GM12801 (cell line): ENCODE data around the gene GLUL.

Experiments
- TF ChIP-seq, protein P1 (sequence below): IDR thresholded peaks from one replicate; pipeline ENCODE4 v1.5.1; 2011; ENCODE audit warnings: control low read depth; ENCODE audit not compliant: insufficient read length; ENCODE audit errors: extremely low read depth

The GLUL gene

DNA sequence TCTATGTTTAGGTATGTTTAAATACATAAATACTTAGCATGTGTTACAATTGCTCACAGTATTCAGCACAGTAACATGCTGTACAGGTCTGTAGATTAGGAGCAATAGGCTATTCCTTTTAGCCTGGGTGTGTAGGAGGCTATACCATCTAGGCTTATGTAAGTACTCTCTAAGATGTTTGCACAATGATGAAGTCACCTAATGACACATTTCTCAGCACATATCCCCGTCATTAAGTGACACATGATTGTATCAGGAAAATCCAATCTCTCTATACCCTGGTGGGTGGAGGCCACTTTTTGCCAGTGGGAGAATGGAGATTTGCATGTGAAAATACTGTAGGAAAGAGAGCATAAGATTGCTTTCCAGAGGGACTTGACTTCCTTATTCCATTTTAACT is 14.4 kb upstream of the GLUL start:
- TF ChIP-seq, protein P1, sequence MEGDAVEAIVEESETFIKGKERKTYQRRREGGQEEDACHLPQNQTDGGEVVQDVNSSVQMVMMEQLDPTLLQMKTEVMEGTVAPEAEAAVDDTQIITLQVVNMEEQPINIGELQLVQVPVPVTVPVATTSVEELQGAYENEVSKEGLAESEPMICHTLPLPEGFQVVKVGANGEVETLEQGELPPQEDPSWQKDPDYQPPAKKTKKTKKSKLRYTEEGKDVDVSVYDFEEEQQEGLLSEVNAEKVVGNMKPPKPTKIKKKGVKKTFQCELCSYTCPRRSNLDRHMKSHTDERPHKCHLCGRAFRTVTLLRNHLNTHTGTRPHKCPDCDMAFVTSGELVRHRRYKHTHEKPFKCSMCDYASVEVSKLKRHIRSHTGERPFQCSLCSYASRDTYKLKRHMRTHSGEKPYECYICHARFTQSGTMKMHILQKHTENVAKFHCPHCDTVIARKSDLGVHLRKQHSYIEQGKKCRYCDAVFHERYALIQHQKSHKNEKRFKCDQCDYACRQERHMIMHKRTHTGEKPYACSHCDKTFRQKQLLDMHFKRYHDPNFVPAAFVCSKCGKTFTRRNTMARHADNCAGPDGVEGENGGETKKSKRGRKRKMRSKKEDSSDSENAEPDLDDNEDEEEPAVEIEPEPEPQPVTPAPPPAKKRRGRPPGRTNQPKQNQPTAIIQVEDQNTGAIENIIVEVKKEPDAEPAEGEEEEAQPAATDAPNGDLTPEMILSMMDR, result no peak

DNA sequence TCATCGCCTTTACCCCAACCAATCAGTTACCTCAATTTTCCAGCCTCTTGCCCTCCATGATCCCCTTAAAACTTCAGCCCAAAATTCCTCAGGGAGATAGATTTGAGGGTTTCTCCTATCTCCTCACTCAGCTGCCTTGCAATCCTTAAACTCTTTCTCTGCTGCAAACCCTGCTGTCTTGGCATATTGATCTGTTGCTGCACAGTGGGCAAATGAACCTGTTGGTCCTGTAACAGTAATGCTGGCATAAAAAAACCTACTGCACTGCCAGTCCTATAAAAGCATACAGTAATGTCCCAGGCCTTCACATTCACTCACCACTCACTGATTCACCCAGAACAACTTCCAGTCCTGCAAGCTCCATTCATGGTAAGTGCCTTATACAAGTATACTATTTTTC is 14.0 kb upstream of the GLUL start:
- TF ChIP-seq, protein P1, result no peak

GRCh38 chr1:182404781-182405180 is 13.2 kb upstream of the GLUL start:
- TF ChIP-seq, protein P1, result no peak

- TF ChIP-seq, protein P1, result no peak
These were observed 9.0 kb upstream of the GLUL start, which contains the start of gene TEDDM1 for GRCh38 chr1:182400567-182400966. TSS of gene TEDDM1 (minus strand) at chr1:182400667. CDS start at chr1:182400485, 182 bp downstream.

DNA sequence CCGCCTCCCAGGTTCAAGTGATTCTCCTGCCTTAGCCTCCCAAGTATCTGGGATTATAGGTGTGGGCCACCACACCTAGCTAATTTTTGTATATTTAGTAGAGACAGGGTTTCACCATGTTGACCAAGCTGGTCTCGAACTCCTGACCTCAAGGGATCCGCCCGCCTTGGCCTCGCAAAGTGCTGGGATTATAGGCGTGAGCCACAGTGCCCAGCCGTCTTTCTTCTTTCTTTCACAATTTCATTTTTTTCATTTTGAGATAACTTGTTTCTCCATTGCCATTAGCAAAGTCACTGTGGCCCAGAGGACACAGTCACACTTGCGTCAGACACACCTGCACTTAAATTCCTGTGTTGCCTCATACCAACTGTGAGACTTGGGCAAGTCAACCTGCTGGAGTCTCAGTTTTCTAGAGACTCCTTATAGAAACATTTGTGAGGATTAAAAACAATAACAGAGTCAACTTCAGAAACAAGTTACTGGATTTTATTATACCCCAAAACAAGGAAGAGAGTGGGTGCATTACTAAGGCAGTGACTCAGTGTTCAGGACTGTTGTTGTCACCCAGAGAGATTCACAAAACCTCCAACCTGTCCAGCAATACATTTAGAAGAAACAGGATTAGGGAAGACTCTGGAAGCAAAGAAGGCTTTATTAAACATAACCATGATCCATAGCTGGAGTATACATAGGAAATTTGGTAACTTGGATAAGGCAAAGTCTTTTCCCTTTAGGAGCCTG is 6.2 kb upstream of the GLUL start:
- TF ChIP-seq, protein P1, result no peak

- TF ChIP-seq, protein P1, result no peak
These were observed 4.3 kb upstream of the GLUL start for GRCh38 chr1:182395906-182396305.

DNA sequence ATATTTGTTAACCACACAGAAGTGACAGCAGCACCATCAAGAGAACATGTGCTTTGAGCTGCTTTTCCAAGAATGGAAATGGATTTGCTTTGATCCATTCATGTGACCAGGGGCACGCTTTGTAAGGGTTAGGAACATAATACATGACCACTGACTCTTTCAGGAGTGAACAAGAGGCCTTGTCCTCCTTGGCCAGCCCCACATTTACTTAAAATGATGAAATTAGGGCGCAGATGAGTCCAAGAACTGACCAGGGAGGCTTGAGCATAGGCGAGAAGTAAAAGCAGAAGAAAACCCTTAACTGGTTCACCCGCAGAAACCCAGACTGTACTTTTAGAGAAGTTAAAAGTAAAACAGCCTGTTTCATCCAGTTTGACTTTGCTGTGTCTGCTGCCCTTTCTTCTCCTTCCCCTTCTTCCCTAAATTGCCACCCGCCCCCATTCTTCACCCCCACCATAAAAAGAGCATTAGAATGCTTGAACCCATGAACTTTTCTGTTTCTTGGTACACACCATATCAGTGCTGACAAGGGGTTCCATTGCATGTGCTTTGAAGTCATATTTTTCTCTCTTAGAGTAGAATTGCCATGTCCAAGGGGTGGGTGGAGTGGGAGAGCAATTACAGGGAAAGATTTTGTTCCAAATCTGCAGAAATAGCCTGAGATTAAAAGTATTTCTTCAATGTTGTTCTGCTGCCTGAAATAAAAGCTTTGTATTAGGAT is 2.6 kb upstream of the GLUL start:
- TF ChIP-seq, protein P1, result no peak
